ENCODE measurements around the gene TCAF1.

DNA sequence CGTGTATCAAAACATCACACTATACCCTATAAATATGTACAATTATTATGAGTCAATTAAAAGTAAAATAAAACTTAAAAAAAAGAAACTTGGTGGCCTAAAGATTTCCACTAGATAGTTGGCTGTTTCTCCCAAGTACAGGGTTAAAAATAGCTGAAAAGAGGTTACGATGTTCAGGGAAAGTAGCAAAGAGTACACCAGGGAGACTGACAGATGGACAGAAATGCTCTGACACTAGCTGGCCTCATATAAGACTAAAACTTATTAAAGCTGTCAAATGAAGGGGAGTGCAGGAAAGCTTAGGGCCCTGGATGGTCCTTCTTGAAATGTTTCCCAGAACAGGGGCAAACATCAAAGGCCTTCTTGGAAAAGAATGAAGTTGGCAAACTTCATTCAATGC is 51.3 kb downstream of the TCAF1 start:
- no peak for TF ChIP-seq POLR2A (IDR thresholded peaks at IDR 0.05)
- TF ChIP-seq, protein P1, sequence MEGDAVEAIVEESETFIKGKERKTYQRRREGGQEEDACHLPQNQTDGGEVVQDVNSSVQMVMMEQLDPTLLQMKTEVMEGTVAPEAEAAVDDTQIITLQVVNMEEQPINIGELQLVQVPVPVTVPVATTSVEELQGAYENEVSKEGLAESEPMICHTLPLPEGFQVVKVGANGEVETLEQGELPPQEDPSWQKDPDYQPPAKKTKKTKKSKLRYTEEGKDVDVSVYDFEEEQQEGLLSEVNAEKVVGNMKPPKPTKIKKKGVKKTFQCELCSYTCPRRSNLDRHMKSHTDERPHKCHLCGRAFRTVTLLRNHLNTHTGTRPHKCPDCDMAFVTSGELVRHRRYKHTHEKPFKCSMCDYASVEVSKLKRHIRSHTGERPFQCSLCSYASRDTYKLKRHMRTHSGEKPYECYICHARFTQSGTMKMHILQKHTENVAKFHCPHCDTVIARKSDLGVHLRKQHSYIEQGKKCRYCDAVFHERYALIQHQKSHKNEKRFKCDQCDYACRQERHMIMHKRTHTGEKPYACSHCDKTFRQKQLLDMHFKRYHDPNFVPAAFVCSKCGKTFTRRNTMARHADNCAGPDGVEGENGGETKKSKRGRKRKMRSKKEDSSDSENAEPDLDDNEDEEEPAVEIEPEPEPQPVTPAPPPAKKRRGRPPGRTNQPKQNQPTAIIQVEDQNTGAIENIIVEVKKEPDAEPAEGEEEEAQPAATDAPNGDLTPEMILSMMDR (IDR thresholded peaks at IDR 0.05): no peak

Measured in tibial nerve (tissue), 3 donors.